DND-41 (cell line): ENCODE measurements around the gene IDI1.

Experiments used
- CTCF ChIP-seq: IDR thresholded peaks from 2 replicates; pipeline ENCODE4 v1.5.1; 2012; ENCODE audit warnings: borderline replicate concordance, low read length, moderate library complexity, mild to moderate bottlenecking; ENCODE audit not compliant: poor library complexity, severe bottlenecking; ENCODE audit errors: extremely low read depth
- EZH2 ChIP-seq: IDR thresholded peaks from 3 replicates; pipeline ENCODE4 v1.6.1; 2012; ENCODE audit warnings: borderline replicate concordance, low read depth, mild to moderate bottlenecking, moderate library complexity, low read length, inconsistent platforms; ENCODE audit not compliant: severe bottlenecking

- TF ChIP-seq CTCF = no peak
- TF ChIP-seq EZH2 = no peak
Observed at GRCh38 chr10:1089017-1089689, 40.2 kb upstream of the IDI1 start.
